Endothelial cell of umbilical vein (primary cell): ENCODE measurements around the gene GMNN. TPM values are rescaled to one million over a fixed set of nuclear protein-coding genes. Genes with fewer than 3 reads are reported as not detected.

ENCODE experiments used
- BruUV-seq: library from RNA; stranded (reverse); fragments of 400-500 nt; replicated peaks from 2 replicates; lab custom pipeline; 2021; lab: Mats Ljungman, UMichigan
- CTCF ChIA-PET: fragments of 300-600, 350-600 bp; sonication (Branson Sonifier 250); formaldehyde crosslinking; loops from one replicate; lab custom pipeline; 2021; ENCODE audit warnings: antibody characterized with exemption, inconsistent platforms; lab: Charles Lee
- POLR2A ChIA-PET: fragments of 300-600, 350-600 bp; sonication (Branson Sonifier 250); formaldehyde crosslinking; loops from one replicate; lab custom pipeline; 2021; ENCODE audit warnings: antibody characterized with exemption, inconsistent platforms; lab: Charles Lee
- DNase-seq: peaks from one replicate; pipeline ENCODE4 v3.0.0-alpha.2; 2011; ENCODE audit warnings: low read depth, low spot score
- FAIRE-seq: peaks from 2 replicates; lab custom pipeline; 2011; peaks lifted over from hg19 to GRCh38; lab: Jason Lieb, UNC
- H2AFZ ChIP-seq: 2 replicates; pipeline ENCODE4 v1.6.0; 2012; ENCODE audit warnings: low read depth, low read length, control low read depth, inconsistent platforms
- H3K27ac ChIP-seq: 2 replicates; pipeline ENCODE4 v1.5.1; 2011; ENCODE audit warnings: low read depth, mild to moderate bottlenecking, control low read depth, low read length, moderate library complexity; ENCODE audit not compliant: insufficient read depth
- H3K27me3 ChIP-seq, 2 experiments: 2 replicates each; pipeline versions ENCODE4 v1.6.0 to v1.6.1; 2011; ENCODE audit warnings: low read length in 2 of 2, mixed read lengths in 1 of 2; ENCODE audit not compliant: control insufficient read depth in 2 of 2, insufficient read depth in 2 of 2
- H3K36me3 ChIP-seq, 2 experiments: 2 replicates in 1 of 2; 3 replicates in 1 of 2; pipeline ENCODE4 v1.5.1; 2011; ENCODE audit warnings: low read length in 2 of 2, mild to moderate bottlenecking in 1 of 2, moderate library complexity in 1 of 2; ENCODE audit not compliant: control insufficient read depth in 2 of 2, insufficient read depth in 2 of 2; ENCODE audit errors: extremely low read depth in 1 of 2
- H3K4me1 ChIP-seq: 3 replicates; pipeline ENCODE4 v1.5.1; 2011; ENCODE audit warnings: mild to moderate bottlenecking, low read length; ENCODE audit not compliant: control insufficient read depth, insufficient read depth; ENCODE audit errors: extremely low read depth
- H3K4me2 ChIP-seq: 2 replicates; pipeline ENCODE4 v1.6.1; 2011; ENCODE audit warnings: low read length, control low read depth, mixed read lengths; ENCODE audit not compliant: insufficient read depth
- H3K4me3 ChIP-seq, 3 experiments: fragments of 200-600 bp in 1 of 3; sonication (generic), shearing (Covaris generic) in 1 of 3; replicated peaks in 1 of 3; 2 replicates each; pipeline ENCODE4 v1.5.1; 2011 to 2016; ENCODE audit warnings: control low read depth in 3 of 3, low read length in 3 of 3, mild to moderate bottlenecking in 2 of 3, inconsistent platforms in 1 of 3, low read depth in 1 of 3, moderate library complexity in 1 of 3; ENCODE audit not compliant: insufficient read depth in 1 of 3
- H3K79me2 ChIP-seq: 2 replicates; pipeline ENCODE4 v1.6.0; 2012; ENCODE audit warnings: low read length, inconsistent platforms; ENCODE audit not compliant: control insufficient read depth, insufficient read depth
- H3K9ac ChIP-seq: replicated peaks from 2 replicates; pipeline ENCODE3; 2011; ENCODE audit warnings: low read length, control low read depth; ENCODE audit not compliant: insufficient read depth; ENCODE audit errors: extremely low read depth
- H3K9me1 ChIP-seq: replicated peaks from 3 replicates; pipeline ENCODE4 v1.6.0; 2011; ENCODE audit warnings: mild to moderate bottlenecking, low read length; ENCODE audit not compliant: control insufficient read depth, insufficient read depth; ENCODE audit errors: extremely low read depth
- H3K9me3 ChIP-seq: replicated peaks from 2 replicates; pipeline ENCODE4 v1.5.1; 2012; ENCODE audit warnings: low read length, inconsistent platforms; ENCODE audit not compliant: control insufficient read depth, insufficient read depth
- H4K20me1 ChIP-seq: replicated peaks from 2 replicates; pipeline ENCODE3; 2011; ENCODE audit warnings: mild to moderate bottlenecking, low read length; ENCODE audit not compliant: control insufficient read depth, insufficient read depth; ENCODE audit errors: extremely low read depth
- CTCF ChIP-seq, 2 donors: IDR thresholded peaks; 1 replicate in 1 of 2; 2 replicates in 1 of 2; pipeline ENCODE4 v1.5.1; 2011; ENCODE audit warnings: low read length in 2 of 2, mild to moderate bottlenecking in 2 of 2, moderate library complexity in 2 of 2, control low read depth in 1 of 2, inconsistent platforms in 1 of 2, low read depth in 1 of 2; ENCODE audit not compliant: insufficient read depth in 1 of 2; ENCODE audit errors: extremely low read depth in 1 of 2
- EZH2 ChIP-seq: IDR thresholded peaks from 2 replicates; pipeline ENCODE4 v1.6.1; 2012; ENCODE audit warnings: borderline replicate concordance, low read depth, mild to moderate bottlenecking, moderate library complexity, low read length, inconsistent platforms; ENCODE audit not compliant: severe bottlenecking
- FOS ChIP-seq: IDR thresholded peaks from 2 replicates; pipeline ENCODE4 v1.6.1; 2011; ENCODE audit warnings: mild to moderate bottlenecking, low read length, moderate library complexity, borderline replicate concordance; ENCODE audit not compliant: insufficient read depth
- GATA2 ChIP-seq: IDR thresholded peaks from 2 replicates; pipeline ENCODE4 v1.7.0; 2011; ENCODE audit warnings: low read depth, mild to moderate bottlenecking, moderate library complexity, mixed read lengths, low read length; ENCODE audit not compliant: insufficient read length, insufficient read depth
- JUN ChIP-seq: IDR thresholded peaks from 2 replicates; pipeline ENCODE4 v1.6.1; 2011; ENCODE audit warnings: borderline replicate concordance, low read depth; ENCODE audit not compliant: insufficient read length, insufficient read depth
- MAX ChIP-seq: IDR thresholded peaks from 2 replicates; pipeline ENCODE4 v1.6.1; 2011; ENCODE audit not compliant: insufficient read depth, insufficient read length
- MYC ChIP-seq: IDR thresholded peaks from one replicate; pipeline ENCODE4 v1.6.1; 2011; ENCODE audit warnings: mild to moderate bottlenecking, low read depth, low read length
- POLR2A ChIP-seq: IDR thresholded peaks from 2 replicates; pipeline ENCODE4 v1.6.1; 2012; ENCODE audit warnings: low read depth, mild to moderate bottlenecking, control low read depth, low read length
- POLR2AphosphoS5 ChIP-seq: IDR thresholded peaks from 2 replicates; pipeline ENCODE4 v1.6.1; 2012; ENCODE audit warnings: low read depth, mild to moderate bottlenecking, control low read depth, low read length, moderate library complexity; ENCODE audit not compliant: insufficient read depth
- dilution Hi-C: fragments of 300-500 bp; cut with MboI; formaldehyde crosslinking; loops from one replicate; pipeline ENCODE4 v1.15.0; 2019; ENCODE audit warnings: low sequenced_read_pairs; ENCODE audit not compliant: extremely low pct_ligation_motif_present
- intact Hi-C: fragments of 100-400 bp; cut with micrococcal nuclease; formaldehyde crosslinking; loops from one replicate; pipeline ENCODE4 v1.10.0; 2022
- polyA plus RNA-seq, 4 experiments: library from polyadenylated mRNA; depleted of rRNA in 3 of 4; stranded (reverse) in 3 of 4; unstranded in 1 of 4; fragments of >200 nt; gene quantifications; 2 replicates each; pipeline versions ENCODE4 v1.2.1 to v1.2.3, GENCODE V29; 2011 to 2012; ENCODE audit warnings: missing spikeins in 1 of 4
- total RNA-seq: library from RNA; stranded (reverse); gene quantifications from 2 replicates; pipeline ENCODE4 v1.2.3, GENCODE V29; 2021

GMNN gene
- total and polyA plus RNA-seq, 2 donors (not counting 3 experiments of a cell fraction or from before 2014, with no cell fraction given), result 25.4 to 52.6 TPM

GRCh38 chr6:24796616-24797290, 22.0 kb downstream of the GMNN start:
- no peak overlapping the region for H3K4me3 ChIP-seq
- H4K20me1 ChIP-seq, result no peaks in the 10 kb centered on the region
- dilution Hi-C loops, result no loop called here
- H3K9ac ChIP-seq, result no peak overlapping the region
- no peaks in the 10 kb centered on the region for H3K36me3 ChIP-seq
- ChIA-PET POLR2A (no interaction called here), CTCF (interaction anchor here (1.5 kb wide), 1 partner anchor 10 kb away, joined by 3 read pairs; no protein-coding TSS in a partner anchor)
- no peaks in the 10 kb centered on the region for H3K9me1 ChIP-seq
- H3K4me1 ChIP-seq, result no peaks in the 10 kb centered on the region
- no peak overlapping the region for H3K27ac ChIP-seq
- FAIRE-seq (no peak), DNase-seq (no peak)
- TF ChIP-seq MAX (no peak), FOS (no peak), CTCF (IDR thresholded peaks at IDR 0.05; ENCODE audit: extremely low read depth in 1 of 2, insufficient read depth in 1 of 2, low read depth in 1 of 2, low read length in 2 of 2) (no peak), GATA2 (no peak), POLR2AphosphoS5 (no peak), EZH2 (no peak), JUN (no peak), MYC (no peak), POLR2A (no peak)
- intact Hi-C loops, result no loop called here
- H3K4me2 ChIP-seq, result no peak overlapping the region
- no peak overlapping the region for H2AFZ ChIP-seq
- H3K27me3 ChIP-seq, result no peaks in the 10 kb centered on the region
- H3K9me3 ChIP-seq, result no peaks in the 10 kb centered on the region
- no peaks in the 10 kb centered on the region for H3K79me2 ChIP-seq
- no TSS peak for BruUV-seq
